Thyroid gland (tissue), 4 donors: Measurements from ENCODE around the gene SLBP. TPM values are rescaled to one million over a fixed set of nuclear protein-coding genes. Genes with fewer than 3 reads are reported as not detected.

Experiments
- DNase-seq, 2 donors: peaks; one replicate each; pipeline ENCODE4 v3.0.0-alpha.2; 2019
- H3K27ac ChIP-seq, 3 donors: fragments of 200-600 bp; sonication (generic); 1 replicate in 2 of 3; 2 replicates in 1 of 3; pipeline ENCODE4 v1.5.1; 2016 to 2019; ENCODE audit warnings: mild to moderate bottlenecking in 1 of 3, moderate library complexity in 1 of 3
- H3K27me3 ChIP-seq: fragments of 200-600 bp; sonication (generic); one replicate; pipeline ENCODE4 v1.5.1; 2019
- H3K36me3 ChIP-seq, 2 donors: fragments of 200-600 bp; sonication (generic); one replicate each; pipeline ENCODE4 v1.5.1; 2016 to 2019
- H3K4me1 ChIP-seq, 2 donors: fragments of 200-600 bp; sonication (generic); one replicate each; pipeline ENCODE4 v1.5.1; 2017 to 2019
- H3K4me3 ChIP-seq, 3 donors: fragments of 200-600 bp; sonication (generic); replicated peaks in 1 of 3; 1 replicate in 2 of 3; 2 replicates in 1 of 3; pipeline ENCODE4 v1.5.1; 2016; ENCODE audit warnings: mild to moderate bottlenecking in 1 of 3
- H3K9me3 ChIP-seq: fragments of 200-600 bp; sonication (generic); one replicate; pipeline ENCODE4 v1.5.1; 2017
- POLR2A ChIP-seq, 2 donors: fragments of 450-650 bp; IDR thresholded peaks; one replicate each; pipeline ENCODE4 v1.6.1; 2017; ENCODE audit warnings: antibody characterized with exemption in 2 of 2, mild to moderate bottlenecking in 2 of 2, moderate library complexity in 1 of 2
- WGBS, 2 donors: methylation state at CpG; one replicate each; pipeline ENCODE4 v1.1.5; 2017; 5-methylcytosine and 5-hydroxymethylcytosine counted together
- intact Hi-C: fragments of 100-400 bp; cut with DNase I; formaldehyde crosslinking; loops from one replicate; pipeline ENCODE4 v1.15.1; 2023
- total RNA-seq, 4 donors: library from RNA; depleted of rRNA; stranded (reverse); fragments of >200 nt; gene quantifications; one replicate each; pipeline ENCODE4 v1.2.3, GENCODE V29; 2016
- TF ChIP-seq, protein P1 (sequence below), 6 experiments: fragments of 200-600 bp in 3 of 6; fragments of 450-650 bp in 3 of 6; sonication (generic) in 3 of 6; IDR thresholded peaks; one replicate each; pipeline ENCODE4 v1.5.1; 2016 to 2019; ENCODE audit warnings: antibody characterized with exemption in 6 of 6, mild to moderate bottlenecking in 2 of 6, inconsistent platforms in 1 of 6, moderate library complexity in 1 of 6

SLBP gene
- total RNA-seq, 4 donors from 2014 or later, result 41.2 to 48.5 (median 43.3) TPM

DNA sequence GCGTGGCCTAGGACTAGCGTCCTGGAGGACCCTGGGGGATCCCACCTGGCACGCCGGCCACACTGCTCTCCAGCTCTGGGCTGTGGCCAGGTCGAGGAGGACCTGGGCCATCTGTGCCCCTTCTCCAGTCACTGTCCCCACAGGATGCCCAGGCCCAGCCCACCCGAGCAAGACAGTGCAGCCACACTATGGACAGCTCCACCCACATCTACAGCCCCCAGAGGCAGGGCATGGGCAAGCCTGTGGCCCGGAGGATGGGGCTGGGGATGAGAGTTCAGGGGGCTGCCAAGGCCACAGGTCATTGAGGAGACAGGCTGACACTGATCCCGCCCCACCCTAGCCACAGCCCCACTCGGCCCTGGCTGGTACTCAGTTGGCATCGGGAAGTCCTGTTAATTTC, 58.3 kb downstream of the SLBP start:
- no peak overlapping the region for H3K27ac ChIP-seq
- H3K4me3 ChIP-seq, result no peak overlapping the region
- WGBS, 2 donors, result 89 to 98% methylated on average over 6 to 10 of the region's 10 CpGs
- no peak for DNase-seq
- intact Hi-C loops, result no loop called here
- no peaks in the 10 kb centered on the region for H3K9me3 ChIP-seq
- no peaks in the 10 kb centered on the region for H3K4me1 ChIP-seq
- TF ChIP-seq, protein P1, sequence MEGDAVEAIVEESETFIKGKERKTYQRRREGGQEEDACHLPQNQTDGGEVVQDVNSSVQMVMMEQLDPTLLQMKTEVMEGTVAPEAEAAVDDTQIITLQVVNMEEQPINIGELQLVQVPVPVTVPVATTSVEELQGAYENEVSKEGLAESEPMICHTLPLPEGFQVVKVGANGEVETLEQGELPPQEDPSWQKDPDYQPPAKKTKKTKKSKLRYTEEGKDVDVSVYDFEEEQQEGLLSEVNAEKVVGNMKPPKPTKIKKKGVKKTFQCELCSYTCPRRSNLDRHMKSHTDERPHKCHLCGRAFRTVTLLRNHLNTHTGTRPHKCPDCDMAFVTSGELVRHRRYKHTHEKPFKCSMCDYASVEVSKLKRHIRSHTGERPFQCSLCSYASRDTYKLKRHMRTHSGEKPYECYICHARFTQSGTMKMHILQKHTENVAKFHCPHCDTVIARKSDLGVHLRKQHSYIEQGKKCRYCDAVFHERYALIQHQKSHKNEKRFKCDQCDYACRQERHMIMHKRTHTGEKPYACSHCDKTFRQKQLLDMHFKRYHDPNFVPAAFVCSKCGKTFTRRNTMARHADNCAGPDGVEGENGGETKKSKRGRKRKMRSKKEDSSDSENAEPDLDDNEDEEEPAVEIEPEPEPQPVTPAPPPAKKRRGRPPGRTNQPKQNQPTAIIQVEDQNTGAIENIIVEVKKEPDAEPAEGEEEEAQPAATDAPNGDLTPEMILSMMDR (IDR thresholded peaks at IDR 0.05), result no peak
- no peak for TF ChIP-seq POLR2A (IDR thresholded peaks at IDR 0.05)
- H3K36me3 ChIP-seq, result no peaks in the 10 kb centered on the region
- H3K27me3 ChIP-seq, result no peaks in the 10 kb centered on the region

- no peaks in the 10 kb centered on the region for H3K9me3 ChIP-seq
- TF ChIP-seq, protein P1 (IDR thresholded peaks at IDR 0.05), result no peak
- no peak for DNase-seq
- intact Hi-C loops, result no loop called here
- no peak overlapping the region for H3K4me3 ChIP-seq
- H3K27ac ChIP-seq, result no peak overlapping the region
- WGBS, 2 donors, result 95 to 97% methylated on average over 13 of the region's 13 CpGs
- H3K27me3 ChIP-seq, result no peaks in the 10 kb centered on the region
- H3K36me3 ChIP-seq, result no peaks in the 10 kb centered on the region
- H3K4me1 ChIP-seq, result no peaks in the 10 kb centered on the region
These were observed 60.0 kb downstream of the SLBP start for GRCh38 chr4:1652088-1652487.

GRCh38 chr4:1651609-1652008, 60.5 kb downstream of the SLBP start:
- no peak for DNase-seq
- H3K36me3 ChIP-seq, result no peaks in the 10 kb centered on the region
- intact Hi-C loops, result no loop called here
- WGBS, 2 donors, result 92 to 93% methylated on average over 12 of the region's 13 CpGs
- H3K27ac ChIP-seq, result no peak overlapping the region
- H3K4me1 ChIP-seq, result no peaks in the 10 kb centered on the region
- no peaks in the 10 kb centered on the region for H3K27me3 ChIP-seq
- H3K4me3 ChIP-seq, result no peak overlapping the region
- H3K9me3 ChIP-seq, result no peaks in the 10 kb centered on the region
- TF ChIP-seq POLR2A (IDR thresholded peaks at IDR 0.05), result no peak
- TF ChIP-seq, protein P1 (IDR thresholded peaks at IDR 0.05), result no peak

DNA sequence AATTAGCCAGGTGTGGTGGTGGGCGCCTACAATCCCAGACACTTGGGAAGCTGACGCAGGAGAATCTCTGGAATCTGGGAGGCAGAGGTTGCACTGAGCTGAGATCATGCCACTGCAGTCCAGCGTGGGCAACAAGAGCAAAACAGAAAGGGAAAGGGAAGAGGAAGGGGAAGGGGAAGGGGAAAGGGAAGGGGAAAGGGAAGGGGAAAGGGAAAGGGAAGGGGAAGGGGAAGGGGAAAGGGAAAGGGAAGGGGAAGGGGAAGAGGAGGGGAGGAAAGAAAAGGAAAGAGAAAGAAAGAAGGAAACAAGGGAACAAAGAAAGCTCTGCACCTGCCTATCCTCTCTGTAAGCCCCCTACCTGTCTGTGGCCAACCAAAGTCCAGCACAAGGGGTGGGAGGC, 63.2 kb downstream of the SLBP start:
- peaks cover 10 to 16% of the 10 kb centered on the region in 2 donors for H3K4me1 ChIP-seq
- H3K9me3 ChIP-seq, result no peaks in the 10 kb centered on the region
- 73 to 94% methylated on average over 3 of the region's 3 CpGs for WGBS, 2 donors
- H3K4me3 ChIP-seq, result no peak overlapping the region
- TF ChIP-seq, protein P1 (IDR thresholded peaks at IDR 0.05), result no peak
- TF ChIP-seq POLR2A (IDR thresholded peaks at IDR 0.05), result no peak
- no peaks in the 10 kb centered on the region for H3K27me3 ChIP-seq
- H3K27ac ChIP-seq, result no peak overlapping the region
- DNase-seq, result no peak
- intact Hi-C loops, result no loop called here
- no peaks in the 10 kb centered on the region for H3K36me3 ChIP-seq

DNA sequence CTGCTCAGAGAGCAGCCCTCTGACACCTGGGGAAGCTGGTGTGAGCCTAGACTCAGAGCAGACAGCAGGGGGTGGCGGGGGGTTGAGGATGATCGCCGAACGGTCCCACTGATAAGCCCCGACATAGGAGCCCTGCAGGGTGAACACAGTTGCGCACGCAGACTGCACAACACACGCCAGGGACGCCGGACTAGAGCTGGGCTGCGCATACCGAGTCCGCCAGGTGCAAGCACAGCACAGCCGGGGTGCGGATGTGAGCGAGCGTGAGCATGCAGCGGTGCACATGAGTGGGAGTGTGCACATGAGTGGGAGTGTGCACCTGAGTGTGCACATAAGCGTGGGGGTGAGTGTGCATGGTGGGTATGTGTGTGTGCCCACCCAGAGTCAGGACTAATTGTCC, 64.7 kb downstream of the SLBP start:
- intact Hi-C loops, result no loop called here
- no peaks in the 10 kb centered on the region for H3K36me3 ChIP-seq
- DNase-seq, result no peak
- no peak for TF ChIP-seq POLR2A (IDR thresholded peaks at IDR 0.05)
- TF ChIP-seq, protein P1 (IDR thresholded peaks at IDR 0.05), result no peak
- H3K27me3 ChIP-seq, result no peaks in the 10 kb centered on the region
- no peaks in the 10 kb centered on the region for H3K9me3 ChIP-seq
- 89% methylated on average over 19 of the region's 19 CpGs for WGBS, 2 donors
- no peak overlapping the region for H3K4me3 ChIP-seq
- peaks cover 10 to 16% of the 10 kb centered on the region in 2 donors for H3K4me1 ChIP-seq
- H3K27ac ChIP-seq, result no peak overlapping the region
